T-helper 2 cell treated with Interferon-gamma antibody and Interleukin-4, amounts not matched to agents 5 μg/mL and 100 μg/mL, for 36 hours (primary cell): ENCODE data around the gene MED31.
"Not testable (repeated sequence)": the region's sequence is repeated elsewhere in the genome, so short reads cannot be mapped to it uniquely, and the experiment has no call there.

ENCODE experiments used
- DNase-seq: peaks from one replicate; pipeline ENCODE4 v3.0.0; 2021; ENCODE audit warnings: low spot score
- H3K27ac Mint-ChIP-seq: one replicate; pipeline ENCODE4 v1.8.0; 2021; ENCODE audit warnings: mild to moderate bottlenecking, mixed read lengths
- H3K27me3 Mint-ChIP-seq: one replicate; pipeline ENCODE4 v1.8.0; 2021; ENCODE audit warnings: low read depth, mixed read lengths
- H3K36me3 Mint-ChIP-seq: one replicate; pipeline ENCODE4 v1.8.0; 2021; ENCODE audit warnings: low read depth, mixed read lengths
- H3K4me1 Mint-ChIP-seq: one replicate; pipeline ENCODE4 v1.8.0; 2021; ENCODE audit warnings: low read depth, mixed read lengths
- H3K4me3 Mint-ChIP-seq: one replicate; pipeline ENCODE4 v1.8.0; 2022; ENCODE audit warnings: mild to moderate bottlenecking, moderate library complexity, mixed read lengths
- H3K9me3 Mint-ChIP-seq: one replicate; pipeline ENCODE4 v1.8.0; 2021; ENCODE audit warnings: mixed read lengths

MED31 gene

GRCh38 chr17:6651354-6651918 lies at the start of gene MED31, which contains the start of gene C17orf100:
Gene MED31, minus strand, starts transcription at chr17:6651605. Its CDS starts 77 bp downstream, at chr17:6651528.
Gene C17orf100, plus strand, starts transcription at chr17:6651762. Its CDS starts 152 bp downstream, at chr17:6651914.
- Mint-ChIP-seq H3K4me1 (peaks cover 55% of the 10 kb centered on the region), H3K9me3 (no peaks in the 10 kb centered on the region), H3K4me3 (peak within 1 kb of the TSS; percentile 99), H3K36me3 (peaks cover 19% of the 10 kb centered on the region), H3K27ac (peak within 1 kb of the TSS; percentile 100), H3K27me3 (peaks cover 28% of the 10 kb centered on the region)
- DNase-seq, result peak; percentile 95

DNA sequence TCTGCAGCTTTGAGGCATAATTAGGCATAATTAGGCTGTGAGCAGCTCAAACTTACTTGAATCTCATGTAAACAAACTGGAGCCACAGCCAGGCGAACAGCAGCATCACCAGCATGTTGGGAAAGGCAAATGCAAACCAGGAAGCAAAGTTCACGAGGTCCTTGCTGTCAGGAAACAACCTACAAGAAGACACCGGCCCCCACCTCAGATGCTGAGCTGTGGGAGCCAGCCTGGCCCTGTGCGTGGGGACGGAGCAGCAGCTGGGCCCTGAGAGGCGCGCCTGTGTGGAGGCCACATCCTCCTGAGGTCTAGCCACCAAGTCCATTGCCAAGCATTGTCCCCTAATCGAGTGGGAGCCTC lies 49.5 kb upstream of the MED31 start:
- DNase-seq, result no peak
- Mint-ChIP-seq H3K4me1 (no peaks in the 10 kb centered on the region), H3K9me3 (no peaks in the 10 kb centered on the region), H3K27ac (no peak overlapping the region), H3K27me3 (peaks cover 7% of the 10 kb centered on the region), H3K36me3 (no peaks in the 10 kb centered on the region), H3K4me3 (no peak overlapping the region)

- peaks cover 7% of the 10 kb centered on the region for H3K27me3 Mint-ChIP-seq
- H3K4me3 Mint-ChIP-seq, result no peak overlapping the region
- no peak overlapping the region for H3K27ac Mint-ChIP-seq
- H3K36me3 Mint-ChIP-seq, result no peaks in the 10 kb centered on the region
- no peaks in the 10 kb centered on the region for H3K9me3 Mint-ChIP-seq
- no peaks in the 10 kb centered on the region for H3K4me1 Mint-ChIP-seq
- no peak for DNase-seq
These were observed 48.9 kb upstream of the MED31 start for GRCh38 chr17:6699997-6700947.

GRCh38 chr17:6698004-6698403 lies 46.6 kb upstream of the MED31 start:
- no peak for DNase-seq
- H3K4me3 Mint-ChIP-seq, result no peak overlapping the region
- no peak overlapping the region for H3K27ac Mint-ChIP-seq
- H3K9me3 Mint-ChIP-seq, result no peaks in the 10 kb centered on the region
- H3K4me1 Mint-ChIP-seq, result no peaks in the 10 kb centered on the region
- H3K36me3 Mint-ChIP-seq, result no peaks in the 10 kb centered on the region
- peaks cover 5% of the 10 kb centered on the region for H3K27me3 Mint-ChIP-seq

- DNase-seq, result no peak
- Mint-ChIP-seq H3K4me1 (no peaks in the 10 kb centered on the region), H3K9me3 (no peaks in the 10 kb centered on the region), H3K36me3 (no peaks in the 10 kb centered on the region), H3K4me3 (no peak overlapping the region), H3K27ac (no peak overlapping the region), H3K27me3 (peaks cover 7% of the 10 kb centered on the region)
These were observed 45.5 kb upstream of the MED31 start for GRCh38 chr17:6696906-6697305.

DNA sequence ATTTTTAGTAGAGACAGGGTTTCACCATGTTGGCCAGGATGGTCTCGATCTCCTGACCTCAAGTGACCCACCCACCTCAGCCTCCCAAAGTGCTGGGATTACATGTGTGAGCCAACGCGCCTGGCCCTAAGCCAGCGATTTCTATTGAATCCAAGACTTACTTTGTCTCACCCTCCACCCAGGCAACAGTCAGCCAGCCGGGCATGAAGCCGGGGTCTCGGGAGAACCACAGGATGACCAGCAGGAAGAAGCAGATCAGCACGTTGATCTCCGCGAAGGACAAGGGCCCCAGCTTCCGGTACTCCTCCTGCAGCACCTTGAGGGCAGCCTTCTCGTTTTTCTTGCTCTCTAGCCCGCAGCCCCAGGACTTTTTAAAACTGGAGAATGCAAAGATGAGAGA lies 44.2 kb upstream of the MED31 start:
- Mint-ChIP-seq H3K4me1 (no peaks in the 10 kb centered on the region), H3K9me3 (no peaks in the 10 kb centered on the region), H3K36me3 (no peaks in the 10 kb centered on the region), H3K4me3 (no peak overlapping the region), H3K27ac (no peak overlapping the region), H3K27me3 (peaks cover 9% of the 10 kb centered on the region)
- no peak for DNase-seq

DNA sequence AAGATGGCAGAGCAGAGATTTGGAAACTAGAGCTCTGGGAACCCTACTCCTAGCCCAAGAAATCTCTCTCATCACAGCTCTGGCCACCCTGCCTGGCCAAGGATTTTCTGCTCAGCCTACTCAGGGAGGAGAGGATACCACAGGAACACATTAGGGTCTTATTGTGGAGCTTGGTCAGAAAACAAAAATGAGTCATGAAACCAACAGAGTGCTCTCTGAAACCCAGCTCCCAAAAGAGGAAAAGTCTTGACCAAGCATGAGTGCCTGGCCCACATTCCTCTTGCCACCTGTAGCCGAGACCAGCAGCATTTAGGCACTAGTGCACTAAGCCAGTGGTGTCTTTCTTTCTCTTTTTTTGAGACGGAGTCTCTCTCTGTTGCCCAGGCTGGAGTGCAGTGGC lies 43.6 kb upstream of the MED31 start:
- Mint-ChIP-seq H3K4me3 (no peak overlapping the region), H3K4me1 (no peaks in the 10 kb centered on the region), H3K9me3 (no peaks in the 10 kb centered on the region), H3K27ac (no peak overlapping the region), H3K36me3 (no peaks in the 10 kb centered on the region), H3K27me3 (peaks cover 9% of the 10 kb centered on the region)
- DNase-seq, result no peak

GRCh38 chr17:6691958-6692357 lies 40.6 kb upstream of the MED31 start:
- not testable (repeated sequence) for H3K27ac Mint-ChIP-seq, H3K9me3 Mint-ChIP-seq, H3K4me1 Mint-ChIP-seq, H3K36me3 Mint-ChIP-seq, DNase-seq, H3K4me3 Mint-ChIP-seq
- H3K27me3 Mint-ChIP-seq, result peaks cover 12% of the 10 kb centered on the region

DNA sequence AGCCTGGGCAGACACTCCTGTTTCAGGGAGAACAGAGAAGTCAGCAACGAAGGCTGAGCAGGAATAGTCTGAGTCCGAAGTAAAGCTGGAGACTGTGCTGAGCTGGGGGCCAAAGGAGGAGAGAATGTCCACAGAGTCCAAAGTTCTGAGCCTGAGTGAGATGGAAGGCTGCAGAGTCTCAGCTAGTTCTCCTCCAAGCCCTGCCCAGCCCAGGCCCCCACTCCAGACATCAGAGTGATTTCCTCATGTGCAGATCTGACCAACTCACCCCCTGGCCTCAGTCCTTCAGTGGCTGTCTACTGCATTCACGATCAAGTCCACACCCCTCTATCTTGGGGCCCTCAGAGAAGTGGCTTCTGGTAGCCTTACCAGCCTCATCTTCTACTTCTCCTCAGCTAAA lies 40.1 kb upstream of the MED31 start:
- Mint-ChIP-seq H3K4me3 (no peak overlapping the region), H3K27me3 (peaks cover 12% of the 10 kb centered on the region), H3K4me1 (no peaks in the 10 kb centered on the region), H3K27ac (no peak overlapping the region), H3K36me3 (no peaks in the 10 kb centered on the region), H3K9me3 (no peaks in the 10 kb centered on the region)
- DNase-seq, result no peak

DNA sequence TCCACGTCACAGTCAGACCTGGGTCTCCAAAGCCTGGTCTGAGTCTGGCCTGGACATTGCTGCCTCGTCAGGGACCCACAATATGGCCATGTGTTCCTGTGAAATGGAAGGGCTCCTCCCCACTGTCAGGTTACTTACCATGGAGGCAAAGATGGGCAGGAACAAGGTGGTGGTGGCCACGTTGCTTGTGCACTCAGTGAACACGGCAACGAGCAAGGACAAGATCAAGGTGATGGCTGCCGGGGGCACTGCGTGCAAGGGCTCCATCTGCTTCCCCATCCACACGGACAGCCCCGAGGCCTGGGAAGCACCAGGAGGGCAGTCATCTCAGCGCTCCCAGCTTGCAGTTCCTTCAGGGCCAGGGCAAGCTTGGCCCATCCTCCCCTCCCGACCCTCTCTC lies 39.2 kb upstream of the MED31 start:
- no peaks in the 10 kb centered on the region for H3K4me1 Mint-ChIP-seq
- no peaks in the 10 kb centered on the region for H3K36me3 Mint-ChIP-seq
- H3K27ac Mint-ChIP-seq, result no peak overlapping the region
- no peak overlapping the region for H3K4me3 Mint-ChIP-seq
- peaks cover 12% of the 10 kb centered on the region for H3K27me3 Mint-ChIP-seq
- H3K9me3 Mint-ChIP-seq, result no peaks in the 10 kb centered on the region
- DNase-seq, result no peak

- no peak for DNase-seq
- no peak overlapping the region for H3K27ac Mint-ChIP-seq
- H3K36me3 Mint-ChIP-seq, result no peaks in the 10 kb centered on the region
- no peak overlapping the region for H3K4me3 Mint-ChIP-seq
- H3K27me3 Mint-ChIP-seq, result peaks cover 12% of the 10 kb centered on the region
- H3K9me3 Mint-ChIP-seq, result no peaks in the 10 kb centered on the region
- H3K4me1 Mint-ChIP-seq, result no peaks in the 10 kb centered on the region
These were observed 37.5 kb upstream of the MED31 start for GRCh38 chr17:6688944-6689343.

DNA sequence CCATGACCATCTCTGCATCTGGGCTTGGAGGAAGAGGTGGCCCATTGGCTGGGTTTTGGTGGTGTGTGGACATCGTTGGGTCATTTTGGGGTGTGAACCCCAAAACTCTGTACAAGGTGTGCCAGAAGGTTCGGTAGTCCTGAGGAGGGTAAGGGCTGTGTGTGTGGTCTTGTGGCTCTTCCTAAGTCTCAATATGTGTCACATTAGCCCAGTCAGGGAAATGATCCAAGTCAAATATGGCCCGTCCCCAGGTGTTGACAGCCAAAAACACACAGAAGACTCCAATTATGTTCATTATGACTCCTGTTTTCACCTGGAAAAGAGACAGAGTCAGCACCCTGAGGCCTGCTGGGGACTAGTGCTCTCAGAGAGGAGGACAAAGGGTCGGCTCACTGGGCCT lies 34.6 kb upstream of the MED31 start:
- H3K36me3 Mint-ChIP-seq, result no peaks in the 10 kb centered on the region
- H3K4me3 Mint-ChIP-seq, result no peak overlapping the region
- no peaks in the 10 kb centered on the region for H3K9me3 Mint-ChIP-seq
- no peak overlapping the region for H3K27ac Mint-ChIP-seq
- H3K27me3 Mint-ChIP-seq, result peaks cover 17% of the 10 kb centered on the region
- DNase-seq, result no peak
- no peaks in the 10 kb centered on the region for H3K4me1 Mint-ChIP-seq

- Mint-ChIP-seq H3K4me1 (no peaks in the 10 kb centered on the region), H3K9me3 (no peaks in the 10 kb centered on the region), H3K4me3 (no peak overlapping the region), H3K27me3 (peaks cover 18% of the 10 kb centered on the region), H3K36me3 (no peaks in the 10 kb centered on the region), H3K27ac (no peak overlapping the region)
- DNase-seq, result no peak
These were observed 33.7 kb upstream of the MED31 start for GRCh38 chr17:6684881-6685767.

DNA sequence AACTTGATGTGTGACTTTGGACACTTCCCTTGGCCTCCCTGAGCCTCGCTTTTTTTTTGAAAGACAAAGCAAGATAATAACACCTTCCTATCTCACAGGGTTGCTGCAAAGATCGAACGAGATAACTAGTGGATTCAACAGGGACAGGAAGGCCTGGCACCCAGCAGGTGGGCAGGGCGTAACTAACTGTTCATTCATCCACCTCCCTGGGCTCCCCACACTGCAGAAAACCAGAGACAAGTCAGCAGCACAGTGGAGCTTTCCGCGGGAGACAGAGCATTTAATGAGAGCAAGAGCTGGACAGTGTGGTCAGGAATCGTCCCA lies 33.0 kb upstream of the MED31 start:
- Mint-ChIP-seq H3K4me3 (no peak overlapping the region), H3K36me3 (no peaks in the 10 kb centered on the region), H3K27ac (no peak overlapping the region), H3K9me3 (no peaks in the 10 kb centered on the region), H3K27me3 (peaks cover 20% of the 10 kb centered on the region), H3K4me1 (no peaks in the 10 kb centered on the region)
- no peak for DNase-seq
